A549 (cell line): Measurements from ENCODE around the gene DDX56.

Experiments
- CBX2 ChIP-seq: fragments of 200-600 bp; sonication (generic); IDR thresholded peaks from 2 replicates; pipeline ENCODE4 v1.6.1; 2016; ENCODE audit warnings: low read depth, mild to moderate bottlenecking, borderline replicate concordance
- CEBPB ChIP-seq, 2 experiments: fragments of >200 bp in 1 of 2; sonication (Bioruptor Twin) in 1 of 2; formaldehyde crosslinking in 1 of 2; IDR thresholded peaks; 2 replicates each; pipeline ENCODE4 v1.6.1; 2012 to 2016
- CHD2 ChIP-seq: fragments of 150-350 bp; IDR thresholded peaks from 2 replicates; pipeline ENCODE4 v1.6.1; 2014; ENCODE audit warnings: low read length; ENCODE audit not compliant: partially characterized antibody
- CHD4 ChIP-seq: fragments of 200-600 bp; sonication (generic); IDR thresholded peaks from 2 replicates; pipeline ENCODE4 v1.6.1; 2016; ENCODE audit warnings: antibody characterized with exemption, mild to moderate bottlenecking, borderline replicate concordance
- CTCF ChIP-seq: fragments of >200 bp; sonication (Bioruptor Twin); formaldehyde crosslinking; IDR thresholded peaks from 3 replicates; pipeline ENCODE4 v1.5.1; 2016
- EP300 ChIP-seq, 2 experiments: fragments of >200 bp; sonication (Bioruptor Twin); formaldehyde crosslinking; IDR thresholded peaks; 2 replicates in 1 of 2; 3 replicates in 1 of 2; pipeline ENCODE4 v1.6.1; 2016 to 2017
- GATA3 ChIP-seq: IDR thresholded peaks from 2 replicates; pipeline ENCODE4 v1.6.1; 2012; ENCODE audit warnings: borderline replicate concordance
- HMGXB4 ChIP-seq: fragments of 250-450 bp; sonication (Bioruptor Pico); IDR thresholded peaks from 2 replicates; pipeline ENCODE4 v1.5.0; 2021; ENCODE audit warnings: mild to moderate bottlenecking, moderate library complexity, borderline replicate concordance
- HOXA7 ChIP-seq: fragments of 250-450 bp; sonication (Bioruptor Pico); IDR thresholded peaks from 2 replicates; pipeline ENCODE4 v1.5.0; 2020; ENCODE audit warnings: mild to moderate bottlenecking, moderate library complexity
- POLR2A ChIP-seq: IDR thresholded peaks from 2 replicates; pipeline ENCODE4 v1.6.1; 2012; ENCODE audit warnings: mild to moderate bottlenecking, low read length
- RFX5 ChIP-seq: fragments of 450-650 bp; IDR thresholded peaks from 2 replicates; pipeline ENCODE4 v1.7.1; 2014; ENCODE audit warnings: antibody characterized with exemption, mild to moderate bottlenecking, moderate library complexity
- SMC3 ChIP-seq: fragments of >200 bp; sonication (Bioruptor Twin); formaldehyde crosslinking; IDR thresholded peaks from 3 replicates; pipeline ENCODE4 v1.6.1; 2018; ENCODE audit warnings: inconsistent platforms
- SREBF2 ChIP-seq: fragments of 450-650 bp; IDR thresholded peaks from 2 replicates; pipeline ENCODE4 v1.6.1; 2014; ENCODE audit warnings: mild to moderate bottlenecking, moderate library complexity

GRCh38 chr7:44565795-44566559 lies 7.7 kb downstream of the DDX56 start:
- TF ChIP-seq EP300 (IDR thresholded peaks at IDR 0.05) (no peak), CEBPB (IDR thresholded peaks at IDR 0.05) (no peak), SMC3 (no peak; the same call in 2 of the 3 replicates), CHD4 (no peak), CTCF (peak; percentile 15; the same call in 1 of the 3 replicates), SREBF2 (no peak), RFX5 (no peak), HMGXB4 (CRISPR knock-in tag) (no peak), CBX2 (no peak), POLR2A (no peak), GATA3 (no peak), HOXA7 (CRISPR knock-in tag) (no peak), CHD2 (no peak)
